ENCODE results near the gene ANKRD60. TPM values are rescaled to one million over a fixed set of nuclear protein-coding genes. Genes with fewer than 3 reads are reported as not detected.

ANKRD60 gene
- total RNA-seq, 3 donors from 2014 or later, result not detected

GRCh38 chr20:58198384-58198783 lies 30.1 kb downstream of the ANKRD60 start:
- TF ChIP-seq, protein P1, sequence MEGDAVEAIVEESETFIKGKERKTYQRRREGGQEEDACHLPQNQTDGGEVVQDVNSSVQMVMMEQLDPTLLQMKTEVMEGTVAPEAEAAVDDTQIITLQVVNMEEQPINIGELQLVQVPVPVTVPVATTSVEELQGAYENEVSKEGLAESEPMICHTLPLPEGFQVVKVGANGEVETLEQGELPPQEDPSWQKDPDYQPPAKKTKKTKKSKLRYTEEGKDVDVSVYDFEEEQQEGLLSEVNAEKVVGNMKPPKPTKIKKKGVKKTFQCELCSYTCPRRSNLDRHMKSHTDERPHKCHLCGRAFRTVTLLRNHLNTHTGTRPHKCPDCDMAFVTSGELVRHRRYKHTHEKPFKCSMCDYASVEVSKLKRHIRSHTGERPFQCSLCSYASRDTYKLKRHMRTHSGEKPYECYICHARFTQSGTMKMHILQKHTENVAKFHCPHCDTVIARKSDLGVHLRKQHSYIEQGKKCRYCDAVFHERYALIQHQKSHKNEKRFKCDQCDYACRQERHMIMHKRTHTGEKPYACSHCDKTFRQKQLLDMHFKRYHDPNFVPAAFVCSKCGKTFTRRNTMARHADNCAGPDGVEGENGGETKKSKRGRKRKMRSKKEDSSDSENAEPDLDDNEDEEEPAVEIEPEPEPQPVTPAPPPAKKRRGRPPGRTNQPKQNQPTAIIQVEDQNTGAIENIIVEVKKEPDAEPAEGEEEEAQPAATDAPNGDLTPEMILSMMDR (IDR thresholded peaks at IDR 0.05), result no peak
- Histone ChIP-seq H3K4me1 (ENCODE audit: low read depth) (no peaks in the 10 kb centered on the region), H3K9me3 (no peaks in the 10 kb centered on the region), H3K4me3 (no peak overlapping the region), H3K36me3 (ENCODE audit: low read depth) (no peaks in the 10 kb centered on the region)
- intact Hi-C loops (cut with DNase I, micrococcal nuclease), result no loop called here
- ATAC-seq (no peak), DNase-seq (no peak)

- TF ChIP-seq, protein P1 (IDR thresholded peaks at IDR 0.05), result no peak
- no peak for DNase-seq
- intact Hi-C loops (cut with DNase I, micrococcal nuclease), result no loop called here
- Histone ChIP-seq H3K9me3 (no peaks in the 10 kb centered on the region), H3K4me3 (no peak overlapping the region), H3K36me3 (ENCODE audit: low read depth) (no peaks in the 10 kb centered on the region), H3K4me1 (ENCODE audit: low read depth) (no peaks in the 10 kb centered on the region)
- ATAC-seq, result no peak
Observed at GRCh38 chr20:58197185-58197469, 31.3 kb downstream of the ANKRD60 start.

GRCh38 chr20:58196402-58197184 lies 31.9 kb downstream of the ANKRD60 start:
- intact Hi-C loops (cut with DNase I, micrococcal nuclease), result no loop called here
- no peaks in the 10 kb centered on the region for H3K4me1 ChIP-seq (ENCODE audit: low read depth)
- no peak overlapping the region for H3K4me3 ChIP-seq
- no peaks in the 10 kb centered on the region for H3K9me3 ChIP-seq
- DNase-seq (no peak), ATAC-seq (no peak)
- H3K36me3 ChIP-seq (ENCODE audit: low read depth), result no peaks in the 10 kb centered on the region
- TF ChIP-seq, protein P1 (IDR thresholded peaks at IDR 0.05), result no peak

DNA sequence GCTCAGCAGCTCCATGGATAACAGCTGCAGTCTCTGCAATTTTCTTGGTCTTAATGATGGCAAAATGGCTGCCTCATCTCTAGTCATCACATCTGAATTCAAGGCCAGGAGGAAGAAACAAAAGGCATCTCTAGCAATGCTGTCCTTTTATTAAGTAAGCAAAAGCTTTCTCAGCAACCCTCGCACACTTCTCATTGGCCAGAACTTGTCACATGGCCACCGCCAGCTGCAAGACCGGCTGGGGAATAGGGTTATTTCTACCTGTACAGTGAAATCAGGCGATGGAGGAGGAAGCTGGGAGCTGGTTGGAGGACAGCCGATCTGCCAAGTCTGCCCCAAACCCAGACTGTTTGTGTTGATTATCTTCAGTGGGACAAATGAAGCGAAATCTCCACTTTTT lies 33.4 kb downstream of the ANKRD60 start:
- TF ChIP-seq, protein P1 (IDR thresholded peaks at IDR 0.05), result no peak
- Histone ChIP-seq H3K4me1 (ENCODE audit: low read depth) (no peaks in the 10 kb centered on the region), H3K4me3 (no peak overlapping the region), H3K9me3 (no peaks in the 10 kb centered on the region), H3K36me3 (ENCODE audit: low read depth) (no peaks in the 10 kb centered on the region)
- intact Hi-C loops (cut with DNase I, micrococcal nuclease), result no loop called here
- ATAC-seq (no peak), DNase-seq (no peak)

GRCh38 chr20:58194175-58194791 lies 34.2 kb downstream of the ANKRD60 start:
- Histone ChIP-seq H3K36me3 (ENCODE audit: low read depth) (no peaks in the 10 kb centered on the region), H3K9me3 (no peaks in the 10 kb centered on the region), H3K4me3 (no peak overlapping the region), H3K4me1 (ENCODE audit: low read depth) (no peaks in the 10 kb centered on the region)
- ATAC-seq, result no peak
- DNase-seq, result no peak
- TF ChIP-seq, protein P1 (IDR thresholded peaks at IDR 0.05), result no peak
- intact Hi-C loops (cut with DNase I, micrococcal nuclease), result no loop called here

All from mucosa of descending colon (tissue), 3 donors.